ENCODE data around the gene ATRIP.

The ATRIP gene

DNA sequence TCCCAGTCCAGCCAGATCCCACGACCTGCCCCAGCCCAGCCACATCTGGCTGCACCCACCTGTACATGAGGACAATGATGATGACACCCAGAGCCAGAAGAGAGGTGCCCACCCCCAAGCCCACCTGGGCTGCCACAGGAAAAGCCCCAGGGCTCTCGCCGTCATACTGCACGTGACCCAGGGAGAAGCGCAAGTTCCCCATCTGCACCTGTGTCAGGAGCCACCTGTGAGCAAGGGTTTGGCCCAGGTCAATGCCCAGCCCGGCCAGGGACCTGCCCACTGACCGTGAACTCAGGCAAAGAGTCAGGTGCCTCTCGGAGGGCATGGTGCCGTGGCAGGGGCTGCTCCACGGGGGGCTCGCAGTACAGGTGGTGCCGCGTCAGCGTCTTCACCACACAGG, 32.9 kb upstream of the ATRIP start:
- H4K91ac ChIP-seq (ENCODE audit: low read depth, low read length, poor library complexity), result no peak overlapping the region
- no peak for DNase-seq (ENCODE audit: low spot score)
- H3K27ac ChIP-seq (replicated peaks; ENCODE audit: low read length), result no peak overlapping the region
- no peak overlapping the region for H3K4me2 ChIP-seq (ENCODE audit: insufficient read depth, low read length, poor library complexity, severe bottlenecking)
- H3K27me3 ChIP-seq (ENCODE audit: control insufficient read depth in 3 of 3, insufficient read depth in 3 of 3, low read depth in 1 of 3, low read length in 3 of 3), result no peaks in the 10 kb centered on the region
- no peak overlapping the region for H3K9ac ChIP-seq (ENCODE audit: low read depth, low read length, poor library complexity)
- H3K18ac ChIP-seq (ENCODE audit: low read length), result no peak overlapping the region
- H3K23ac ChIP-seq (ENCODE audit: low read depth, low read length, poor library complexity), result peak overlapping the region; percentile 4
- no peak overlapping the region for H3K4me3 ChIP-seq (ENCODE audit: low read length in 2 of 2)
- no peak overlapping the region for H3K4ac ChIP-seq (ENCODE audit: low read length)
- no peak overlapping the region for H2BK15ac ChIP-seq (ENCODE audit: low read length)
- no peak overlapping the region for H2AFZ ChIP-seq (ENCODE audit: low read length)
- no peak overlapping the region for H2BK5ac ChIP-seq (ENCODE audit: low read length)
- WGBS, 2 donors (ENCODE audit: extremely low coverage in 2 of 2, insufficient read length in 2 of 2, insufficient replicate concordance in 1 of 2), result no CpG with 5 or more reads among the region's 14 CpGs
- no peaks in the 10 kb centered on the region for H3K9me3 ChIP-seq (replicated peaks in 1 of 2; ENCODE audit: control insufficient read depth in 2 of 2, insufficient read depth in 1 of 2, low read depth in 1 of 2, low read length in 2 of 2)
- H2BK120ac ChIP-seq (ENCODE audit: low read depth, low read length), result no peak overlapping the region
- H2AK5ac ChIP-seq (ENCODE audit: low read depth, low read length), result no peak overlapping the region
- H4K8ac ChIP-seq (ENCODE audit: low read depth, low read length), result no peak overlapping the region
- H3K4me1 ChIP-seq (ENCODE audit: control insufficient read depth in 2 of 2, insufficient read depth in 1 of 2, low read depth in 1 of 2, low read length in 2 of 2), result no peaks in the 10 kb centered on the region
- peaks cover 24% of the 10 kb centered on the region for H3K79me1 ChIP-seq (ENCODE audit: low read depth, low read length)
- peaks cover 96 to 100% of the 10 kb centered on the region in 2 donors for H3K36me3 ChIP-seq (replicated peaks in 1 of 2; ENCODE audit: control insufficient read depth in 2 of 2, insufficient read depth in 2 of 2, low read length in 2 of 2)
- H2BK12ac ChIP-seq (ENCODE audit: low read length), result no peak overlapping the region
- no peak overlapping the region for H3K14ac ChIP-seq (ENCODE audit: low read length)

GRCh38 chr3:48414376-48415250, 31.9 kb upstream of the ATRIP start:
- H2BK5ac ChIP-seq (ENCODE audit: low read length), result peak overlapping the region; percentile 39
- H2BK12ac ChIP-seq (ENCODE audit: low read length), result no peak overlapping the region
- no peak for DNase-seq (ENCODE audit: low spot score)
- no peak overlapping the region for H3K14ac ChIP-seq (ENCODE audit: low read length)
- H3K18ac ChIP-seq (ENCODE audit: low read length), result no peak overlapping the region
- H2AFZ ChIP-seq (ENCODE audit: low read length), result no peak overlapping the region
- H3K23ac ChIP-seq (ENCODE audit: low read depth, low read length, poor library complexity), result peak overlapping the region; percentile 89
- H3K4me1 ChIP-seq (ENCODE audit: control insufficient read depth in 2 of 2, insufficient read depth in 1 of 2, low read depth in 1 of 2, low read length in 2 of 2), result no peaks in the 10 kb centered on the region
- no peak overlapping the region for H2AK5ac ChIP-seq (ENCODE audit: low read depth, low read length)
- no peak overlapping the region for H3K27ac ChIP-seq (replicated peaks; ENCODE audit: low read length)
- no peaks in the 10 kb centered on the region for H3K9me3 ChIP-seq (replicated peaks in 1 of 2; ENCODE audit: control insufficient read depth in 2 of 2, insufficient read depth in 1 of 2, low read depth in 1 of 2, low read length in 2 of 2)
- WGBS, 2 donors (ENCODE audit: extremely low coverage in 2 of 2, insufficient read length in 2 of 2, insufficient replicate concordance in 1 of 2), result no CpG with 5 or more reads among the region's 25 CpGs
- no peak overlapping the region for H3K4me2 ChIP-seq (ENCODE audit: insufficient read depth, low read length, poor library complexity, severe bottlenecking)
- no peak overlapping the region for H2BK120ac ChIP-seq (ENCODE audit: low read depth, low read length)
- peaks cover 30% of the 10 kb centered on the region for H3K79me1 ChIP-seq (ENCODE audit: low read depth, low read length)
- H4K8ac ChIP-seq (ENCODE audit: low read depth, low read length), result peak overlapping the region; percentile 65
- H3K27me3 ChIP-seq (ENCODE audit: control insufficient read depth in 3 of 3, insufficient read depth in 3 of 3, low read depth in 1 of 3, low read length in 3 of 3), result no peaks in the 10 kb centered on the region
- peaks cover 97 to 100% of the 10 kb centered on the region in 2 donors for H3K36me3 ChIP-seq (replicated peaks in 1 of 2; ENCODE audit: control insufficient read depth in 2 of 2, insufficient read depth in 2 of 2, low read length in 2 of 2)
- H4K91ac ChIP-seq (ENCODE audit: low read depth, low read length, poor library complexity), result no peak overlapping the region
- peak overlapping the region; percentile 61 for H3K9ac ChIP-seq (ENCODE audit: low read depth, low read length, poor library complexity)
- H3K4ac ChIP-seq (ENCODE audit: low read length), result no peak overlapping the region
- H3K4me3 ChIP-seq (ENCODE audit: low read length in 2 of 2), result peak overlapping the region in 1 of 2 donors; percentile 45
- no peak overlapping the region for H2BK15ac ChIP-seq (ENCODE audit: low read length)

DNA sequence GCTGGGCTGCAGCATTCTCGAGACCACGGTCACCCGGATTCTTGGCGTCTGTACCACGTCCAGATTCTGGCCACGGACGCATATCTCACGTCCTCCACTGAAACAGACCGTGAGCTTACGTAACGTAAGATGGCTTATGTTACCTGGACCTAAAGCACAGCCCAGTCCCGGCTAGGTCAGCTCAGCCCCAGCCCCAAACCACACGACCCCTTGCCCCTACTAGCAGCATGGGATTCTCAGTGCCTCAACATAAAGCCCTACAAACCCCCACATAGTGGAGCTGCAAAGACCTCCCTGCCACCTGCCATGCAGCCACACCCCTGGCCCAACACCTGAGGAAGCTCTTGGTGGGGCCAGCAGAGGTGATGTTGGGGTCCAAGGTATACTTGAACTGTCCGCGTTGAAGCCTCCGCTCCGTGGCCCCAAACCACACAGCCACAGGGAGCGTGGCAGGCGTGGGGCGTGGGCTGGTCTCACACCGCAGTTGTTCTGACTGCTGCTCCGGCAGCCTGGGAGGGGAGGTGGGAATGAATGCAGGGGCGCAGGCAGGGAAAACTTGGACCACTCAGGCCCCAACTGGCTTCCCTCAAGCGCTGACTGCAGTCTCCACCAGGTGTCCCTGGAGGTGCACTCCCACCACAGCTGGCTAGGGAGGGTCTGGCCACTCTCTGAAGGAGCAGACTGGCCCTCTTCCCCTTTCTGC, 31.1 kb upstream of the ATRIP start:
- Histone ChIP-seq H3K4ac (ENCODE audit: low read length) (no peak overlapping the region), H3K4me3 (ENCODE audit: low read length in 2 of 2) (peak overlapping the region in 1 of 2 donors; percentile 5), H2BK5ac (ENCODE audit: low read length) (peak overlapping the region; percentile 39), H3K36me3 (replicated peaks in 1 of 2; ENCODE audit: control insufficient read depth in 2 of 2, insufficient read depth in 2 of 2, low read length in 2 of 2) (peaks cover 97 to 99% of the 10 kb centered on the region in 2 donors), H4K91ac (ENCODE audit: low read depth, low read length, poor library complexity) (no peak overlapping the region), H3K79me1 (ENCODE audit: low read depth, low read length) (peaks cover 32% of the 10 kb centered on the region), H3K18ac (ENCODE audit: low read length) (no peak overlapping the region), H2AFZ (ENCODE audit: low read length) (no peak overlapping the region), H3K23ac (ENCODE audit: low read depth, low read length, poor library complexity) (peak overlapping the region; percentile 89), H2BK12ac (ENCODE audit: low read length) (no peak overlapping the region), H3K9ac (ENCODE audit: low read depth, low read length, poor library complexity) (no peak overlapping the region), H3K27ac (replicated peaks; ENCODE audit: low read length) (no peak overlapping the region), H3K14ac (ENCODE audit: low read length) (no peak overlapping the region), H2AK5ac (ENCODE audit: low read depth, low read length) (no peak overlapping the region), H4K8ac (ENCODE audit: low read depth, low read length) (peak overlapping the region; percentile 65), H3K4me1 (ENCODE audit: control insufficient read depth in 2 of 2, insufficient read depth in 1 of 2, low read depth in 1 of 2, low read length in 2 of 2) (no peaks in the 10 kb centered on the region), H2BK15ac (ENCODE audit: low read length) (no peak overlapping the region), H3K27me3 (ENCODE audit: control insufficient read depth in 3 of 3, insufficient read depth in 3 of 3, low read depth in 1 of 3, low read length in 3 of 3) (no peaks in the 10 kb centered on the region), H3K9me3 (replicated peaks in 1 of 2; ENCODE audit: control insufficient read depth in 2 of 2, insufficient read depth in 1 of 2, low read depth in 1 of 2, low read length in 2 of 2) (no peaks in the 10 kb centered on the region), H2BK120ac (ENCODE audit: low read depth, low read length) (no peak overlapping the region), H3K4me2 (ENCODE audit: insufficient read depth, low read length, poor library complexity, severe bottlenecking) (no peak overlapping the region)
- no peak for DNase-seq (ENCODE audit: low spot score)
- no CpG with 5 or more reads among the region's 24 CpGs for WGBS, 2 donors (ENCODE audit: extremely low coverage in 2 of 2, insufficient read length in 2 of 2, insufficient replicate concordance in 1 of 2)

- Histone ChIP-seq H2BK12ac (ENCODE audit: low read length) (no peak overlapping the region), H3K27me3 (ENCODE audit: control insufficient read depth in 3 of 3, insufficient read depth in 3 of 3, low read depth in 1 of 3, low read length in 3 of 3) (no peaks in the 10 kb centered on the region), H3K4me3 (ENCODE audit: low read length in 2 of 2) (peak overlapping the region in 1 of 2 donors; percentile 50), H3K4me2 (ENCODE audit: insufficient read depth, low read length, poor library complexity, severe bottlenecking) (no peak overlapping the region), H4K91ac (ENCODE audit: low read depth, low read length, poor library complexity) (no peak overlapping the region), H3K36me3 (replicated peaks in 1 of 2; ENCODE audit: control insufficient read depth in 2 of 2, insufficient read depth in 2 of 2, low read length in 2 of 2) (peaks cover 96 to 99% of the 10 kb centered on the region in 2 donors), H2BK120ac (ENCODE audit: low read depth, low read length) (no peak overlapping the region), H3K23ac (ENCODE audit: low read depth, low read length, poor library complexity) (no peak overlapping the region), H2AFZ (ENCODE audit: low read length) (no peak overlapping the region), H3K4ac (ENCODE audit: low read length) (no peak overlapping the region), H4K8ac (ENCODE audit: low read depth, low read length) (peak overlapping the region; percentile 17), H3K18ac (ENCODE audit: low read length) (no peak overlapping the region), H3K27ac (replicated peaks; ENCODE audit: low read length) (no peak overlapping the region), H3K14ac (ENCODE audit: low read length) (no peak overlapping the region), H2BK15ac (ENCODE audit: low read length) (no peak overlapping the region), H2BK5ac (ENCODE audit: low read length) (no peak overlapping the region), H3K9me3 (replicated peaks in 1 of 2; ENCODE audit: control insufficient read depth in 2 of 2, insufficient read depth in 1 of 2, low read depth in 1 of 2, low read length in 2 of 2) (no peaks in the 10 kb centered on the region), H2AK5ac (ENCODE audit: low read depth, low read length) (no peak overlapping the region), H3K79me1 (ENCODE audit: low read depth, low read length) (peaks cover 36% of the 10 kb centered on the region), H3K9ac (ENCODE audit: low read depth, low read length, poor library complexity) (no peak overlapping the region), H3K4me1 (ENCODE audit: control insufficient read depth in 2 of 2, insufficient read depth in 1 of 2, low read depth in 1 of 2, low read length in 2 of 2) (no peaks in the 10 kb centered on the region)
- DNase-seq (ENCODE audit: low spot score), result no peak
- WGBS, 2 donors (ENCODE audit: extremely low coverage in 2 of 2, insufficient read length in 2 of 2, insufficient replicate concordance in 1 of 2), result no CpG with 5 or more reads among the region's 14 CpGs
Observed at GRCh38 chr3:48416091-48416505, 30.4 kb upstream of the ATRIP start.
